Neural cell (in vitro differentiated cells): Measurements from ENCODE around the gene FILIP1.

Experiments
- CTCF ChIP-seq: fragments of 450-650 bp; IDR thresholded peaks from 2 replicates; pipeline ENCODE4 v1.5.1; 2014; ENCODE audit warnings: antibody characterized with exemption, mild to moderate bottlenecking, moderate library complexity; ENCODE audit not compliant: poor library complexity, severe bottlenecking
- POLR2AphosphoS5 ChIP-seq: IDR thresholded peaks from 2 replicates; pipeline ENCODE4 v1.6.1; 2012

DNA sequence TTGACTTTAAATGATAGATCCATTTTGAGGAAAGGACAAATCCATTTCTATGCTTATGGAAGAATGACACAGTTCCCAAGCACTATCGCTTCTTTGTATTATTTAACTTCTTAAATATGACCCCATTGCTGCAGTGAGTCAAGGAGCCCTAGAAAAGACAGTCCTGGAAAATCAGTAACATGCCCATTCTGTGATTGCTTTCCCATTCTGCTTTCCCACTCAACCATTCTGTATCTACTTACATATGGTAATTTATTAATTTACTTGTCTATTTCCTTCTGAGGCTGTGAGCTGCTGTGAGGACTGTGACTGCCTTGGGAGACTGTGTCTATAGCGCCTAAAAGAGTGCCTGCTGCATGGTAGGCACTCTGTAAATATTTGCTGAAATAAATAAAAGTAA lies 123.6 kb downstream of the FILIP1 start:
- no peak for TF ChIP-seq CTCF
- TF ChIP-seq POLR2AphosphoS5: no peak
